Prostate gland (tissue), 2 donors: ENCODE data around the gene TAF1C. TPM values are rescaled to one million over a fixed set of nuclear protein-coding genes. Genes with fewer than 3 reads are reported as not detected.
A peak's percentile ranks its signal among the peaks of the same experiment; 100 is the strongest.

Source experiments
- DNase-seq: peaks from one replicate; pipeline ENCODE4 v3.0.0-alpha.2; 2019; ENCODE audit warnings: low spot score
- H3K27ac ChIP-seq, 2 donors: fragments of 200-600 bp; sonication (generic); 2 replicates each; pipeline ENCODE4 v1.5.1; 2017 to 2019
- H3K27me3 ChIP-seq: fragments of 200-600 bp; sonication (generic); replicated peaks from 2 replicates; pipeline ENCODE4 v1.5.1; 2019; ENCODE audit not compliant: insufficient read depth
- H3K36me3 ChIP-seq, 2 donors: fragments of 200-600 bp; sonication (generic); 1 replicate in 1 of 2; 2 replicates in 1 of 2; pipeline versions ENCODE4 v1.5.1 to v1.8.1; 2017 to 2019
- H3K4me1 ChIP-seq: fragments of 200-600 bp; sonication (generic); replicated peaks from 2 replicates; pipeline ENCODE4 v1.5.1; 2019
- H3K4me3 ChIP-seq, 2 donors: fragments of 200-600 bp; sonication (generic); 2 replicates each; pipeline ENCODE4 v1.5.1; 2017 to 2019
- H3K9me3 ChIP-seq: fragments of 200-600 bp; sonication (generic); 2 replicates; pipeline ENCODE4 v1.5.1; 2017
- POLR2A ChIP-seq: fragments of 450-650 bp; IDR thresholded peaks from one replicate; pipeline ENCODE4 v1.6.1; 2016; ENCODE audit warnings: antibody characterized with exemption, mild to moderate bottlenecking
- POLR2AphosphoS5 ChIP-seq: sonication (generic); formaldehyde crosslinking; IDR thresholded peaks from one replicate; pipeline ENCODE4 v1.6.1; 2017; ENCODE audit warnings: antibody characterized with exemption
- WGBS: methylation state at CpG from one replicate; pipeline ENCODE4 v1.1.5; 2018; 5-methylcytosine and 5-hydroxymethylcytosine counted together
- intact Hi-C: fragments of 100-400 bp; cut with DNase I; formaldehyde crosslinking; loops from one replicate; pipeline ENCODE4 v1.14.2; 2022
- total RNA-seq, 2 donors: library from RNA; depleted of rRNA; stranded (reverse); fragments of >200 nt; gene quantifications; one replicate each; pipeline ENCODE4 v1.1.0, GENCODE V29; 2016
- TF ChIP-seq, protein P1 (sequence below), 4 experiments: fragments of 200-600 bp in 2 of 4; fragments of 450-650 bp in 2 of 4; sonication (generic) in 2 of 4; IDR thresholded peaks; 1 replicate in 3 of 4; 2 replicates in 1 of 4; pipeline ENCODE4 v1.5.1; 2016 to 2019; ENCODE audit warnings: antibody characterized with exemption in 4 of 4, mild to moderate bottlenecking in 2 of 4, moderate library complexity in 2 of 4

Gene TAF1C
- total RNA-seq, 2 donors from 2014 or later = 53.4 to 87.9 TPM

DNA sequence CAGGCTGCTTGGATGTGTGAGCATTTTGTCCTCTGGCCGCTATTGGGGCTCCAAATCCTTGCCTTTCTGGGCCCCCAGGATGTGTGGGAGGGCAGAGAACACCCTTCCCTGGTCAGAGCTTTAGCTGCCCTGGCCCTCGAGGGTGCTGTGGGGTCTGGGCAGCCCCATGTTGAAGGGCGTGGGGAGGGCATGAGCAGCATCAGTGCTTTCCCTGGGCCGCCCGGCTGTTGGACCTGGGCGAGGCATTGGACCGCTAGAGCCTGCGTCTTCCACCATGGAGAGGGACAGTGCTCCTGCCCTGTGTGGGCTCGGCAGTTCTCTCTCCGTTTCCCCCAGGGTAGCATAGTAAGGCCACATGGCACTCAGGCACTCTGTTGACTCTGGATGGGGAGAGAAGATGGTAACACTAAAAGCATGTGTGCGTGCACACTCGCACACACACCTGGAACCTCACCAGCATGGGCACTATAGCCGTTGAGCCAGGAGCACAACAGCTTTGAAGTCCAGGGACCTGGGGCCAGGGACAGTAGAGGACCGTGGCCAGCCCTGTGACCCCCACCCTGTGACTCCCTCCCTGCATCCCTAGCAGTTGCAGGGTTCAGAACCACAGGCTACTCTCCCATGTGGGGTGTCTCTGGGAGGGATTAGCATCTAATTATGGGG is 10.7 kb upstream of the TAF1C start:
- H3K27me3 ChIP-seq = no peaks in the 10 kb centered on the region
- intact Hi-C loops = no loop called here
- WGBS = 81% methylated on average over 14 of the region's 14 CpGs

DNA sequence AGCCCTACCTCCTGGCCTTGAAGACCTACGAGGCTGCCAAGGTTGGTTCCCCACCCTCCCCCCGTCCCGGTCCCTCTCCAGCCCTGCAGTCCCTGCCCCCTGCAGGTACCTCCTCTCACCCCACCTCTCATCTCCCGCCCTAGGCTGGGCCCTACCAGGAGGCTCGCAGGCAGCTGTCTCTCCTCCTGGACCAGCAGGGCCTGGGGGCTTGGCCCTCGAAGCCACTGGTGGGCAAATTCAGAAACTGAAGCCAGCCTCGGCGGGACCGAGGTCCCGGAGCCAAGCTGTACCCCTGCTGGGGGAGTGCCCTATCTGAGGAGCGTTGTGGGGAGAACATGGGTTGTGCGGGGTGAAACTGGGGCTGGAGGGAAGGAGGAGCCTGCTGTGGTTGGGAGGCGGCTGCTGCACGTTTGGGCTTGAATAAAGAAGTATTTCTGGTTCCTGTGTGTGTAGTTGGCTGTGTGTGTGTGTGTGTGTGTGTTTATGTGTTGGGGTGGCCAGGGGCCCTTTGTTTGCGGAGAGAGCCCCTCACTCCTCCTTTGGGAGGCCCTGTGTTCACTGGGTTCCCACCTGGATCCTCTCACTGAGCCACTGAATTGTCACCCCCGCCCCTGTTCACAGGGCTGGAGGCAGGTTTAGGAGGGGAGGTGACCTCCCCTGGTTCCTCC is 10.0 kb upstream of the TAF1C start:
- H3K9me3 ChIP-seq = no peaks in the 10 kb centered on the region
- peak; percentile 69 for DNase-seq
- WGBS = 47% methylated on average over 16 of the region's 16 CpGs
- H3K27me3 ChIP-seq = no peaks in the 10 kb centered on the region
- H3K27ac ChIP-seq = peak overlapping the region; percentile 45 to 67
- TF ChIP-seq, protein P1, sequence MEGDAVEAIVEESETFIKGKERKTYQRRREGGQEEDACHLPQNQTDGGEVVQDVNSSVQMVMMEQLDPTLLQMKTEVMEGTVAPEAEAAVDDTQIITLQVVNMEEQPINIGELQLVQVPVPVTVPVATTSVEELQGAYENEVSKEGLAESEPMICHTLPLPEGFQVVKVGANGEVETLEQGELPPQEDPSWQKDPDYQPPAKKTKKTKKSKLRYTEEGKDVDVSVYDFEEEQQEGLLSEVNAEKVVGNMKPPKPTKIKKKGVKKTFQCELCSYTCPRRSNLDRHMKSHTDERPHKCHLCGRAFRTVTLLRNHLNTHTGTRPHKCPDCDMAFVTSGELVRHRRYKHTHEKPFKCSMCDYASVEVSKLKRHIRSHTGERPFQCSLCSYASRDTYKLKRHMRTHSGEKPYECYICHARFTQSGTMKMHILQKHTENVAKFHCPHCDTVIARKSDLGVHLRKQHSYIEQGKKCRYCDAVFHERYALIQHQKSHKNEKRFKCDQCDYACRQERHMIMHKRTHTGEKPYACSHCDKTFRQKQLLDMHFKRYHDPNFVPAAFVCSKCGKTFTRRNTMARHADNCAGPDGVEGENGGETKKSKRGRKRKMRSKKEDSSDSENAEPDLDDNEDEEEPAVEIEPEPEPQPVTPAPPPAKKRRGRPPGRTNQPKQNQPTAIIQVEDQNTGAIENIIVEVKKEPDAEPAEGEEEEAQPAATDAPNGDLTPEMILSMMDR (IDR thresholded peaks at IDR 0.05) = peak in 2 of 4 experiments; percentile 6 to 9
- TF ChIP-seq POLR2AphosphoS5 (peak; percentile 38), POLR2A (peak; percentile 25)
- H3K4me1 ChIP-seq = no peaks in the 10 kb centered on the region
- H3K4me3 ChIP-seq = no peak overlapping the region
- intact Hi-C loops = no loop called here
- no peaks in the 10 kb centered on the region for H3K36me3 ChIP-seq

More for the DNA sequence above, 10.7 kb upstream of the TAF1C start:
- no peaks in the 10 kb centered on the region for H3K9me3 ChIP-seq
- H3K27ac ChIP-seq = peak overlapping the region; percentile 3 to 63
- H3K4me1 ChIP-seq = no peaks in the 10 kb centered on the region
- no peak overlapping the region for H3K4me3 ChIP-seq
- no peaks in the 10 kb centered on the region for H3K36me3 ChIP-seq
- DNase-seq = no peak
- TF ChIP-seq POLR2A (no peak), POLR2AphosphoS5 (no peak)
- TF ChIP-seq, protein P1 (IDR thresholded peaks at IDR 0.05) = no peak

DNA sequence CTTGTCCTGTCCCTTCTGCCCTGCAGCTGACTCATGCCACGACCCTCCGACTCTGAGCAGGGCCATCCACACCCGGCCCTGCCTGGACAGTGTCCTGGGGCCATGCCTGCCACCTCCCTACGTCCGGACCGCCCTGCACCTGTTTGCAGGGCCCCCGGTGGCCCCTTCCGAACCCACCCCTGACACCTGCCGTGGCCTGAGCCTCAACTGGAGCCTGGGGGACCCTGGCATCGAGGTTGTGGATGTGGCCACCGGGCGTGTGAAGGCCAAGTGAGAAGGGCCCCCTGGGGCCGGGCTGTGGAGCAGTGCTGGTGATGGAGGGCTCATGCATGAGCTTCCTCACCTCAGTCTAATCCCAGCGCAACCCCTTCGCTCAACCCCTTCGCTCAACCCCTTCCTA is 9.2 kb upstream of the TAF1C start:
- Histone ChIP-seq H3K4me1 (no peaks in the 10 kb centered on the region), H3K27ac (peak overlapping the region in 1 of 2 donors; percentile 67), H3K4me3 (no peak overlapping the region), H3K36me3 (no peaks in the 10 kb centered on the region), H3K27me3 (no peaks in the 10 kb centered on the region), H3K9me3 (no peaks in the 10 kb centered on the region)
- TF ChIP-seq, protein P1 (IDR thresholded peaks at IDR 0.05) = no peak
- no peak for TF ChIP-seq POLR2A
- TF ChIP-seq POLR2AphosphoS5 = no peak
- 35% methylated on average over 7 of the region's 16 CpGs for WGBS
- intact Hi-C loops = no loop called here
- no peak for DNase-seq

DNA sequence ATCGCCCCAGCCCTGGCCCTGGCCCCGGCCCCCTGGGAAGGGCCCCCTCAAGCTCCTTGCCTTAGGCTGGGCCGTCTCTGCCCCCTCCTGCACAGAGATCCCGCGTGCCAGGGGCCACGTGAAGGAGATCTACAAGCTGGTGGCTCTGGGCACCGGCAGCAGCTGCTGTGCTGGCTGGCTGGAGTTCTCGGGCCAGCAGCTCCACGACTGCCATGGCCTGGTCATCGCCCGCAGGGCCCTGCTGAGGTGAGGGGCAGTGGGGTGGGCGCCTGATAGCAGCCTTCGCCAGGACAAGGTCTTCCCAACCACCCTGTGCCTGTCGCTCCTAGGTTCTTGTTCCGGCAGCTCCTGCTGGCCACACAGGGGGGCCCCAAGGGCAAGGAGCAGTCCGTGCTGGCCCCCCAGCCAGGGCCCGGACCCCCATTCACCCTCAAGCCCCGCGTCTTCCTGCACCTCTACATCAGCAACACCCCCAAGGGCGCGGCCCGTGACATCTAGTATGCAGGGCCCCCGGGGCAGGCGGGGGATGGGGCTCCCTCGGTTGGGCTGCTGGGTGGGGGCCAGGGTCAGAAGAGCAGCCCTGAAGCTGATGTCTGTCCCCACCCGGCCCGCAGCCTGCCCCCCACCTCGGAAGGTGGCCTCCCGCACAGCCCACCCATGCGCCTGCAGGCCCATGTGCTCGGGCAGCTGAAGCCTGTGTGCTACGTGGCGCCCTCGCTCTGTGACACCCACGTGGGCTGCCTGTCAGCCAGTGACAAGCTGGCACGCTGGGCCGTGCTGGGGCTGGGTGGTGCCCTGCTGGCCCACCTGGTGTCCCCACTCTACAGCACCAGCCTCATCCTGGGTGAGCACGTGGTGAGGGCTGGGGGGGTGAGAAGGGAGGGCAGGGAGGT is 8.6 kb upstream of the TAF1C start:
- H3K36me3 ChIP-seq = no peaks in the 10 kb centered on the region
- no peaks in the 10 kb centered on the region for H3K4me1 ChIP-seq
- DNase-seq = no peak
- H3K27ac ChIP-seq = no peak overlapping the region
- no peak overlapping the region for H3K4me3 ChIP-seq
- TF ChIP-seq, protein P1 (IDR thresholded peaks at IDR 0.05) = no peak
- TF ChIP-seq POLR2AphosphoS5 (no peak), POLR2A (no peak)
- intact Hi-C loops = no loop called here
- H3K27me3 ChIP-seq = no peaks in the 10 kb centered on the region
- H3K9me3 ChIP-seq = no peaks in the 10 kb centered on the region
- WGBS = 72% methylated on average over 34 of the region's 38 CpGs
